CD4-positive, CD25-positive, alpha-beta regulatory T cell (primary cell): ENCODE data around the gene ASB18. TPM values are rescaled to one million over a fixed set of nuclear protein-coding genes. Genes with fewer than 3 reads are reported as not detected.

ENCODE experiments used
- ATAC-seq, 2 donors: fragments of 150-1000 bp; cut with Tn5 transposase; one replicate each; pipeline ENCODE4 v1.10.0; 2021; ENCODE audit warnings: low read depth in 2 of 2, moderate number of reproducible peaks in 2 of 2, moderate library complexity in 1 of 2
- DNase-seq, 3 donors: peaks; one replicate each; pipeline versions ENCODE4 v3.0.0 to v3.0.0-alpha.2; 2012 to 2022; ENCODE audit warnings: mixed read lengths in 1 of 3
- H3K27ac ChIP-seq: one replicate; pipeline ENCODE4 v1.7.0; 2013; ENCODE audit warnings: mild to moderate bottlenecking, low read length; ENCODE audit not compliant: insufficient read depth, poor library complexity, severe bottlenecking
- H3K27me3 ChIP-seq: one replicate; pipeline ENCODE4 v1.7.0; 2013; ENCODE audit warnings: low read length; ENCODE audit not compliant: control insufficient read depth, insufficient read depth
- H3K36me3 ChIP-seq: one replicate; pipeline ENCODE4 v1.7.0; 2013; ENCODE audit warnings: mild to moderate bottlenecking, low read length, moderate library complexity; ENCODE audit not compliant: control insufficient read depth, insufficient read depth
- H3K4me1 ChIP-seq: 2 replicates; pipeline ENCODE4 v1.7.0; 2013; ENCODE audit warnings: mild to moderate bottlenecking, low read length; ENCODE audit not compliant: insufficient read depth, control insufficient read depth, poor library complexity, severe bottlenecking
- H3K4me3 ChIP-seq: one replicate; pipeline ENCODE4 v1.7.0; 2013; ENCODE audit warnings: low read depth, mild to moderate bottlenecking, low read length, moderate library complexity
- H3K9me3 ChIP-seq, 2 experiments: 1 replicate in 1 of 2; 2 replicates in 1 of 2; pipeline ENCODE4 v1.7.0; 2013; ENCODE audit warnings: low read length in 2 of 2, mild to moderate bottlenecking in 1 of 2, moderate library complexity in 1 of 2; ENCODE audit not compliant: control insufficient read depth in 2 of 2
- H3K27ac Mint-ChIP-seq, 3 donors: one replicate each; pipeline ENCODE4 v1.8.0; 2020 to 2022; ENCODE audit warnings: mild to moderate bottlenecking in 3 of 3, mixed read lengths in 3 of 3, moderate library complexity in 2 of 3
- H3K27me3 Mint-ChIP-seq: one replicate; pipeline ENCODE4 v1.8.0; 2022; ENCODE audit warnings: mild to moderate bottlenecking, mixed read lengths
- H3K36me3 Mint-ChIP-seq: one replicate; pipeline ENCODE4 v1.8.0; 2020; ENCODE audit warnings: mixed read lengths
- H3K4me1 Mint-ChIP-seq, 4 donors: one replicate each; pipeline ENCODE4 v1.8.0; 2020 to 2022; ENCODE audit warnings: mixed read lengths in 4 of 4, mild to moderate bottlenecking in 1 of 4
- H3K4me3 Mint-ChIP-seq, 4 donors: one replicate each; pipeline ENCODE4 v1.8.0; 2020 to 2022; ENCODE audit warnings: mild to moderate bottlenecking in 4 of 4, mixed read lengths in 4 of 4, moderate library complexity in 3 of 4
- H3K9me3 Mint-ChIP-seq, 7 donors: one replicate each; pipeline ENCODE4 v1.8.0; 2020 to 2022; ENCODE audit warnings: mixed read lengths in 7 of 7, mild to moderate bottlenecking in 3 of 7, moderate library complexity in 2 of 7
- polyA plus RNA-seq, 4 donors: library from polyadenylated mRNA; unstranded; fragments of 300-500 nt; fragmentation: Illumina TruSeq; gene quantifications; one replicate each; pipeline ENCODE4 v1.2.3, GENCODE V29; 2021
- total RNA-seq: library from RNA; stranded (reverse); gene quantifications from one replicate; pipeline ENCODE4 v1.2.3, GENCODE V29; 2022

ASB18 gene
- total and polyA plus RNA-seq, 5 donors from 2014 or later, result not detected

DNA sequence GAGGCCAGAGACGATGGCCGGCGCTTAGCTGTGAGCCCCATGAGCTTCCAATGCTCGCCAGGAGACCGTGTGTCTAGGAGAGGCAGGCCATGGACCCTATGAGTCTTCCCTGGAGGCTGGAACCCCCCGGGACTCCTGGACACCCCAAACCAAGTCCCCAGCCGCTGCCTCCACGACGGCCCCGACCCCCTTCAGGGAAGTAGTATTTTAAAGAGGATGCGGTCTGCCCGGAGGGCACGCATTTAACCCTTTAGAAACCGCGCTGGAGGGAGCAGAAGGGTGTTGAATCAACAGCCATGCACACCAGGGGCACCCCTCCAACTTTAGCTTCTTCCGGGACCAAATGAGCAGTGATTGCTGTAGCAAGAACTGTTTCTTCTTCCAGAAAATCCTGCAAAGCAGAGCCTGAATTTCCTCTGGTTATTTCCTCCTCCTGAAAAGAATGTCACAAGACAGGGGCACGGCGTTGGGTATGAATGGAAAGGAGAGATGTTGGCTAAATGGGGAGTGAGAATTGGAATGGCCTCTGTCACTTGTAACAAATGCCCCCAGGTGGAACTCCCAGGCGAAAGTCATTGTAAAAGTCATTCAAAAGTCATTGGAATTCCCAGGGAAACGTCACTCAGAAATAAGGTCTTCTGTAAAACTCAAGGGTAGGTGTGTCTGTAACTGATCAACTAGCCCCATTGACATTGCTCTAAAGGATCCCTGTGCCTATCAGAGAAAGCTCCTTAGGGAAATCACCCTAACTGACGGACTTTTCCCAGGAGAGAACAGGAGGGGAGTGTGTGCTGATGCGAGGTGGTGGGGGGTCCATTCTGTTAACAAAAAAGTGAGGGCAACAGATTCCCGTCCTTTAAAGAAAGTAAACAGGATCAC lies 90.2 kb downstream of the ASB18 start:
- H3K4me3 ChIP-seq, result no peak overlapping the region
- H3K9me3 ChIP-seq, result no peaks in the 10 kb centered on the region
- peaks cover 20% of the 10 kb centered on the region for H3K27me3 ChIP-seq
- Mint-ChIP-seq H3K9me3 (peaks cover 0 to 8% (median 0%) of the 10 kb centered on the region in 7 donors), H3K4me1 (peaks cover 0 to 9% (median 0%) of the 10 kb centered on the region in 4 donors), H3K36me3 (no peaks in the 10 kb centered on the region), H3K27ac (no peak overlapping the region), H3K4me3 (no peak overlapping the region), H3K27me3 (peaks cover 77% of the 10 kb centered on the region)
- DNase-seq (no peak), ATAC-seq (no peak)
- H3K27ac ChIP-seq, result no peak overlapping the region
- H3K36me3 ChIP-seq, result no peaks in the 10 kb centered on the region
- H3K4me1 ChIP-seq, result peaks cover 5% of the 10 kb centered on the region

DNA sequence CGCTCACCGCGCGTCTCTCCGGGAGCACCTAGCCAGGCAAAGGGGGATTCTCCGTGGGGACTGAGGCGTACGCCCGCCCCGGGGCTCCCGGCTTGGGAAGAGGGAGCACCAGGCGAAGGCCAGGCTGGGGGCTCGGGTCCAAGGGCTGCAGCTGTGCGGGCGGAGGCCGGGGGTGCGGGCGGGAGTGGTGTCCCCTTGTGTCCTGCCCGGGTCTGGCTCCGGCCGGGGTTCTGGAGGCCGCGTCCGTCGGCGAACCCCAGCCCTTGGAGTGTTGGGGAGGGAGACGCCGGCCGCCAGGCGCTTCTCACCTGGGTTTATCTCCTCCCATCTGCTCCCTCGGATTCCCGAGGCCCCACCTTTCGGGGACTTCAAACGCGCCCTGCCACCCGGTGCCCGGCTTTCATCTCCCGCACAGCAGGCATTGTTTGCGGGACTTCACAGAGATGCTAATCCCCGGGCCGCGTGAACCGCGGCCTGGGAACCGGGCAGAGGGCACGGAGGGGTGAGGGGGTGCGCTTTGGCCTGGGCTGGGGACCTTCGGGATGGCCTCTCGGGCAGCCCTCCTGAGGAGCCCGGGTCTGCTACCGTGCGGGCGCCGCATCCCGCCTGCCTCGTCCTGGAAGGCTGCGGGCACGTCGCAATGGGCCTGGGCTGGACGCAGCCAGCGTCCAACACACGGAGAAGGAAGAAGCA lies 91.0 kb downstream of the ASB18 start:
- no peak overlapping the region for H3K4me3 Mint-ChIP-seq
- H3K9me3 Mint-ChIP-seq, result peaks cover 0 to 8% (median 0%) of the 10 kb centered on the region in 7 donors
- Histone ChIP-seq H3K27me3 (peaks cover 18% of the 10 kb centered on the region), H3K27ac (no peak overlapping the region), H3K4me1 (peaks cover 3% of the 10 kb centered on the region), H3K36me3 (no peaks in the 10 kb centered on the region), H3K4me3 (no peak overlapping the region), H3K9me3 (no peaks in the 10 kb centered on the region)
- H3K4me1 Mint-ChIP-seq, result peaks cover 0 to 6% (median 0%) of the 10 kb centered on the region in 4 donors
- H3K27me3 Mint-ChIP-seq, result peaks cover 75% of the 10 kb centered on the region
- ATAC-seq (no peak), DNase-seq (no peak)
- no peaks in the 10 kb centered on the region for H3K36me3 Mint-ChIP-seq
- H3K27ac Mint-ChIP-seq, result no peak overlapping the region

DNA sequence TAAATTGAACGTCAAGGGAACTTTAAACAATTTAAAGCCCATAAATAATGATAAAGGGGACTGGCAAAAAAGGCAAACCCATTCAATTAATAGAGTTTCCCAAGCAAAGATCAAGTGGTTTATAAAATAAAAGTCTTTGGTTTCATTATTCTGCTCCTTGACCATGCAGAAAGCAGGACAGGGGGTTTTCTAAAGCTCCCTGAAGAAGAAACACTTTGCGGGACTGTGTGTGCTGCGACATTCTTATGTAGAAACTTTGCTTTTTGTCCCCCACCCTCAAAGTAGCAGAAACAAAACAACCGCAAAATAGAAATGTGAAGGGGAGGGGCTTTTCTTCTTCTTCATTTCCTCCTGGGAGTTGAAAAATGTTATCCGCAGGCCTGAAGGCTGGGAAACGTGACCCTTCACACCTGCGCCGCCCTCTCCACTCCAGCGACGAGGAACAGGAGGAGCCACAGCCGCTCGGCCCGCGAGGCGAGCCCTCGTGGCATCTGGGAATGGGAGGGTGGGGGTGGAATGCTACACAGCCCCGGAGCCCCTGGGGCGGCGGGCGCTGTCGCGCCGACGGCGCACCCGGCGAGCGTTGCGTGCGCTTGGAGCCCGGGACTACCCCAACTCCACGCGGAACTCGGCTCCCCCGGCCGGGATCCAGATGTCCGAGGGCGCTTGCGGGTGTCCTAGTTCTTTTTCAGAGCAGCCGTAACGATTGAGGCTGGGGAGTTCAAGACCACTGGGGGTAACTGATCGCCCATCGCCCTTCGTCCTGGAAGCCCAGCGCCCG lies 91.8 kb downstream of the ASB18 start:
- peaks cover 0 to 8% (median 0%) of the 10 kb centered on the region in 7 donors for H3K9me3 Mint-ChIP-seq
- Histone ChIP-seq H3K4me1 (no peaks in the 10 kb centered on the region), H3K9me3 (no peaks in the 10 kb centered on the region), H3K4me3 (no peak overlapping the region), H3K36me3 (no peaks in the 10 kb centered on the region), H3K27me3 (peaks cover 18% of the 10 kb centered on the region), H3K27ac (no peak overlapping the region)
- no peak overlapping the region for H3K4me3 Mint-ChIP-seq
- peaks cover 0 to 6% (median 0%) of the 10 kb centered on the region in 4 donors for H3K4me1 Mint-ChIP-seq
- no peak overlapping the region for H3K27ac Mint-ChIP-seq
- ATAC-seq, result no peak
- peaks cover 73% of the 10 kb centered on the region for H3K27me3 Mint-ChIP-seq
- no peaks in the 10 kb centered on the region for H3K36me3 Mint-ChIP-seq
- DNase-seq, result no peak

DNA sequence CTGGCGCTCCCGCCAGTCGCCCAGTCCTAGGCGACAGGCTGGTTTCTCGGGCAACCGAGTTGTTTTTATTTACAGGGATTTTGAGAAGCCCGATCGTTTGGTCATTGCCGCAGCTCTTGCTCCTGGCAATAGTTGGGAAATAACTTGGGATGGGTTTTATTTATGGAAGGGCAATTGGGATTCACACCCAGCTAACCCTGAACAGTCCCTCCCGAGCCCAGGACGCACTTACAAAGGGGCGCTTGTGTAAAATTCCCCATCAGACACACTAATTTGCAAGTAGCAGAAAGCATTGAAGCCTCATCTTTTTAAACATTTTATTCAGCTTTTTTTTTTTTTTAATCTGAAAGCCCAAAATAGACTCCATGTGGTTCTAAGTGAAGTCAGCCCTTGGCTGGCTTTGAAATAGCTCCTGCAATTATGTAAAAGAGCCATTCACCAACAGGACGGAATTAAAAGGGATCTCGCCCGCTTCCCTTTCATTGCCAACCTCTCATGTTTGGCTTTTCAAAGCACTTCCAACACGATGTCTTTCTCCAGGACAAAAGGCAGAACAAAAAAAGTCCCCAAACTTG lies 92.4 kb downstream of the ASB18 start:
- peaks cover 0 to 7% (median 0%) of the 10 kb centered on the region in 4 donors for H3K4me1 Mint-ChIP-seq
- peaks cover 0 to 8% (median 0%) of the 10 kb centered on the region in 7 donors for H3K9me3 Mint-ChIP-seq

DNA sequence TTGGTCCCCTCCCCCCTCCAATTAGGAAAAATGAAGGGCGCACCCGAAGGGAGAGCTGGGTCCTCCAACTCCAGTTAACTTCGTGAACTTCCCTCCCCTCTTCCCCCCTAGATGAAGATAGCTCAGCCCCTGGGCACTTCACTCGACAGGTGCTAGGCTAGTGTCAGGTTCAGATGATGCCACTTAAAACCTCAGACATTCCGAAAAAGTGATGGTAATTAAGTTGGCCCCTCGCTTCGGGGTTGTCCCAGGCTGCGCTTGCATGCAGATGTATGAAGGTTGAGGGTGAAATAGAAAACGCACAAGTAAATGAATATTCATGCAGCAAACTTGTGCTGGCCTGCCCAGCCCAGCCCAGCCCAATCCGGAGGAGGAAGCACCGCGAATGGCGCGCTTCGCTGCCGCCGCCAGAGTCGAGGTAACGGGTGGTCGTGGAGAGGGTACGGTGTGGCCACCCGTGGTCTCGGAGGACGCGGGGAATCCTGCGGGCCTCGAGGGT lies 93.0 kb downstream of the ASB18 start:
- Histone ChIP-seq H3K4me1 (no peaks in the 10 kb centered on the region), H3K4me3 (no peak overlapping the region), H3K27me3 (peaks cover 18% of the 10 kb centered on the region), H3K27ac (no peak overlapping the region), H3K36me3 (no peaks in the 10 kb centered on the region), H3K9me3 (no peaks in the 10 kb centered on the region)
- Mint-ChIP-seq H3K27ac (no peak overlapping the region), H3K36me3 (no peaks in the 10 kb centered on the region), H3K27me3 (peaks cover 70% of the 10 kb centered on the region), H3K4me1 (peaks cover 0 to 13% (median 0%) of the 10 kb centered on the region in 4 donors), H3K4me3 (no peak overlapping the region), H3K9me3 (peaks cover 0 to 8% (median 0%) of the 10 kb centered on the region in 7 donors)
- no peak for DNase-seq
- no peak for ATAC-seq

More for the DNA sequence above, 92.4 kb downstream of the ASB18 start:
- no peaks in the 10 kb centered on the region for H3K4me1 ChIP-seq
- no peak overlapping the region for H3K4me3 ChIP-seq
- no peaks in the 10 kb centered on the region for H3K9me3 ChIP-seq
- H3K27me3 Mint-ChIP-seq, result peaks cover 70% of the 10 kb centered on the region
- H3K36me3 ChIP-seq, result no peaks in the 10 kb centered on the region
- H3K36me3 Mint-ChIP-seq, result no peaks in the 10 kb centered on the region
- no peak overlapping the region for H3K27ac Mint-ChIP-seq
- no peak for ATAC-seq
- no peak overlapping the region for H3K4me3 Mint-ChIP-seq
- DNase-seq, result no peak
- no peak overlapping the region for H3K27ac ChIP-seq
- H3K27me3 ChIP-seq, result peaks cover 18% of the 10 kb centered on the region

DNA sequence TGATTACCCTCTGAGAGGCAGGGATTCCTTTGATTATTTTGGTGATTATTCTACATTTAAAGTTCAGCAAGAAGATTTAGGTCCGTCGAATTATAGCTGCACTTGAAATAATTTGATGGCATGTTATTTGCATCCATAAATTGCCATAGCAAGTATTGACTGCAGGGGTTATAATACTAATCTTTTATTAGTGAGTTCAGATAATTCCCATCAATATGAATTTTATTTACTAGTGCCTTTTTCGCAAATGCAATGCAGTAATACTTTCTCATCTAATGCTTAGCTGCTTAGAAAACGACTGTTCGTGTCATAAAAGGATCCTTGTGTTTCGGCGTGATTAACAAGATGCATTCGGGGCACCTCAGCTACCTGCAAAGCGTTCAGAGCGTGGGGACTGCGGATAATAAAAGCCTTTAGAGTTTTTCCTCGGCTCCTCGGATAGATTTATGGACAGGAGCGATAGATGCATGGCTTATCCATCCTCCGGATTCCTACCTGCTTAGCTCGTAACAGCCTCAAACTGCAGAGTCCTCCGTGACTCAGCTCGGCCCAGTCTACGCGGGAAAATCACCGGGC lies 93.5 kb downstream of the ASB18 start:
- H3K9me3 ChIP-seq, result no peaks in the 10 kb centered on the region
- peaks cover 0 to 14% (median 0%) of the 10 kb centered on the region in 4 donors for H3K4me1 Mint-ChIP-seq
- H3K27ac Mint-ChIP-seq, result no peak overlapping the region

More for the DNA sequence above, 93.5 kb downstream of the ASB18 start:
- Histone ChIP-seq H3K4me1 (no peaks in the 10 kb centered on the region), H3K36me3 (no peaks in the 10 kb centered on the region), H3K4me3 (no peak overlapping the region), H3K27ac (no peak overlapping the region), H3K27me3 (peaks cover 14% of the 10 kb centered on the region)
- no peak for DNase-seq
- no peak overlapping the region for H3K4me3 Mint-ChIP-seq
- no peaks in the 10 kb centered on the region for H3K36me3 Mint-ChIP-seq
- ATAC-seq, result no peak
- H3K27me3 Mint-ChIP-seq, result peaks cover 70% of the 10 kb centered on the region
- H3K9me3 Mint-ChIP-seq, result peaks cover 0 to 8% (median 0%) of the 10 kb centered on the region in 7 donors
